Fibroblast of the aortic adventitia (primary cell): ENCODE data around the gene NRXN2. TPM values are rescaled to one million over a fixed set of nuclear protein-coding genes. Genes with fewer than 3 reads are reported as not detected.

Experiments
- DNase-seq: peaks from one replicate; pipeline ENCODE4 v3.0.0-alpha.2; 2010; ENCODE audit warnings: low read depth
- H3K4me3 ChIP-seq: 2 replicates; pipeline ENCODE4 v1.5.1; 2011; ENCODE audit warnings: low read depth, mild to moderate bottlenecking, control low read depth, low read length, moderate library complexity
- CTCF ChIP-seq: IDR thresholded peaks from 2 replicates; pipeline ENCODE4 v1.5.1; 2011; ENCODE audit warnings: mild to moderate bottlenecking, low read length, control low read depth, inconsistent platforms; ENCODE audit not compliant: insufficient read depth
- total RNA-seq: library from RNA; depleted of rRNA; stranded (reverse); fragments of >200 nt; gene quantifications from 2 replicates; pipeline ENCODE4 v1.2.3, GENCODE V29; 2012; ENCODE audit warnings: low replicate concordance

Gene NRXN2
- total RNA-seq, 1 donor, result 3.3 TPM

- no peak for DNase-seq
- no peak for TF ChIP-seq CTCF
Observed at GRCh38 chr11:64734811-64735724, 12.1 kb upstream of the NRXN2 start.

GRCh38 chr11:64731601-64732000, 8.6 kb upstream of the NRXN2 start:
- no peak for DNase-seq
- no peak overlapping the region for H3K4me3 ChIP-seq
- no peak for TF ChIP-seq CTCF

More at GRCh38 chr11:64734811-64735724, 12.1 kb upstream of the NRXN2 start:
- no peak overlapping the region for H3K4me3 ChIP-seq

- TF ChIP-seq CTCF, result no peak
- DNase-seq, result no peak
- no peak overlapping the region for H3K4me3 ChIP-seq
Observed at GRCh38 chr11:64729851-64730382, 6.9 kb upstream of the NRXN2 start.

- TF ChIP-seq CTCF, result no peak
- DNase-seq, result no peak
- no peak overlapping the region for H3K4me3 ChIP-seq
Observed at GRCh38 chr11:64728757-64729365, 5.9 kb upstream of the NRXN2 start.

- no peak for TF ChIP-seq CTCF
- DNase-seq, result no peak
- no peak overlapping the region for H3K4me3 ChIP-seq
Observed at GRCh38 chr11:64726867-64727530, 4.0 kb upstream of the NRXN2 start.

GRCh38 chr11:64726211-64726641, 3.2 kb upstream of the NRXN2 start:
- no peak for DNase-seq
- no peak for TF ChIP-seq CTCF
- no peak overlapping the region for H3K4me3 ChIP-seq
